SK-N-MC (cell line): ENCODE measurements around the gene TRRAP.

Source experiments
- EZH2 ChIP-seq: fragments of 200-600 bp; sonication (generic); IDR thresholded peaks from one replicate; pipeline ENCODE4 v1.6.1; 2017; ENCODE audit warnings: antibody characterized with exemption
- FOXP2 ChIP-seq: optimal IDR thresholded peaks from 2 replicates; pipeline ENCODE3; 2011; ENCODE audit warnings: mild to moderate bottlenecking, moderate library complexity; ENCODE audit not compliant: insufficient read depth; ENCODE audit errors: extremely low read length, control extremely low read depth
- POLR2AphosphoS5 ChIP-seq: IDR thresholded peaks from 2 replicates; pipeline ENCODE4 v1.6.1; 2012; ENCODE audit warnings: mild to moderate bottlenecking, low read depth, low read length, borderline replicate concordance

GRCh38 chr7:99024066-99024465 is 145.7 kb downstream of the TRRAP start:
- no peak for TF ChIP-seq POLR2AphosphoS5
- no peak for TF ChIP-seq EZH2
- no peak for TF ChIP-seq FOXP2
